ENCODE measurements around the gene RNF225. TPM values are rescaled to one million over a fixed set of nuclear protein-coding genes. Genes with fewer than 3 reads are reported as not detected.

RNF225 gene
- total and polyA plus RNA-seq, 10 of the 15 experiments (the other 5 are each of a cell fraction or from before 2014, with no cell fraction given): 0.27 to 0.28 TPM; not detected in 8

DNA sequence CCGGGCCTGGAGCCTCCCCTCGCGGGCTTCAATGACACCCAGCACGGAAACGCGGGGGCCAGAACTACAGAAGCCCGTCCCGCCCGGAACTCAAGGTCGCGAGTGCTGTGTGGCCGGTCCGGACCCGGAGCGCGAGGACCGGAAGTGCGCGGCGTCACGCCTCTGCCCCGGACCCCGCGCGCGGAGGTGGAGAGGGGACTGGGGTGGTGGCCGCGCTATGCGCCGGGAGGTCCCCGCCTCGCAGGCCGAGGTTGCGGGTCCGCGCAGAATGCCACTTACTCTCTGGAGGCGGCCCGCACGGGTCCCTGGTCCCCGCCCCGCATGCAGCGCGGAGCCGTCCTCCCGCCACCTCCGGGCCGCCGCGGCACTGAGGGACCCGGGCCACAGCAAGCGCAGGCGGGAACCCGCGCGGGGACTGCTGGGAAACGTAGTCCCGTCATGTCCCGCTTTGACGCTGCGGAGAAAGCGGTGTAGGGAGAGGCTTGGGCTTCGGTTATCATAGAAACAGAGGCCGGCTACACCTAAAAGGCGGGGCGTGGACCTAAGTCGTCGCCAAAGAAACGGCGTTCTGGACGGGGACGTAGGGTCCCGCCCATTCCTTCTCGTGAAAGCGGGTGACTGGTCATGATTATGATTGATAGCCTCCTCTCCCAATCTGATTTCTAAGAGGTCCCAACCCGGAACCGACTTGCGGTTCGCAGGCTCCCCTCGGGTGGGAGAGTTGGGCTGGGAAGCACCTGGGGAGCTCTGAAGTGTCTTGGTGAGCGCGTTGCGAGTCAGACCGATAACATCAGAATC, 14.6 kb upstream of the RNF225 start, which contains the start of gene ZNF837 (continued):
- no peak for TF ChIP-seq CHD4 (IDR thresholded peaks at IDR 0.05)
- no peak for TF ChIP-seq PAX8 (IDR thresholded peaks at IDR 0.05)
- TF ChIP-seq MYB (IDR thresholded peaks at IDR 0.05; ENCODE audit: borderline replicate concordance, low read depth, low read length): no peak
- TF ChIP-seq, protein P1, sequence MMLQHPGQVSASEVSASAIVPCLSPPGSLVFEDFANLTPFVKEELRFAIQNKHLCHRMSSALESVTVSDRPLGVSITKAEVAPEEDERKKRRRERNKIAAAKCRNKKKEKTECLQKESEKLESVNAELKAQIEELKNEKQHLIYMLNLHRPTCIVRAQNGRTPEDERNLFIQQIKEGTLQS (IDR thresholded peaks at IDR 0.05; ENCODE audit: borderline replicate concordance, extremely low read depth, low read depth, low read length): no peak
- TF ChIP-seq IKZF1 (conservative IDR thresholded peaks at IDR 0.05): peak; percentile 99
- 0 out of 2 replicates have a peak, but pooled peaks have one; percentile 65 for TF ChIP-seq SREBF1 (IDR thresholded peaks at IDR 0.05; ENCODE audit: low read length)
- peak; percentile 90 for TF ChIP-seq SMARCA5 (IDR thresholded peaks at IDR 0.05)
- TF ChIP-seq YY1 (IDR thresholded peaks at IDR 0.05; ENCODE audit: low read depth, low read length): peak; percentile 90
- TF ChIP-seq HDGF (IDR thresholded peaks at IDR 0.05): peak; percentile 76
- no peak for TF ChIP-seq BCL11A (IDR thresholded peaks at IDR 0.05; ENCODE audit: low read depth, low read length)
- TF ChIP-seq GABPA (IDR thresholded peaks at IDR 0.05; ENCODE audit: low read depth): peak; percentile 98
- TF ChIP-seq, protein P2, sequence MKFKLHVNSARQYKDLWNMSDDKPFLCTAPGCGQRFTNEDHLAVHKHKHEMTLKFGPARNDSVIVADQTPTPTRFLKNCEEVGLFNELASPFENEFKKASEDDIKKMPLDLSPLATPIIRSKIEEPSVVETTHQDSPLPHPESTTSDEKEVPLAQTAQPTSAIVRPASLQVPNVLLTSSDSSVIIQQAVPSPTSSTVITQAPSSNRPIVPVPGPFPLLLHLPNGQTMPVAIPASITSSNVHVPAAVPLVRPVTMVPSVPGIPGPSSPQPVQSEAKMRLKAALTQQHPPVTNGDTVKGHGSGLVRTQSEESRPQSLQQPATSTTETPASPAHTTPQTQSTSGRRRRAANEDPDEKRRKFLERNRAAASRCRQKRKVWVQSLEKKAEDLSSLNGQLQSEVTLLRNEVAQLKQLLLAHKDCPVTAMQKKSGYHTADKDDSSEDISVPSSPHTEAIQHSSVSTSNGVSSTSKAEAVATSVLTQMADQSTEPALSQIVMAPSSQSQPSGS (IDR thresholded peaks at IDR 0.05; ENCODE audit: low read length): no peak
- TF ChIP-seq KLF5 (IDR thresholded peaks at IDR 0.05; ENCODE audit: partially characterized antibody): peak; percentile 78
- 0 out of 2 replicates have a peak, but pooled peaks have one; percentile 20 for TF ChIP-seq ZNF217 (IDR thresholded peaks at IDR 0.05)
- peak; percentile 65 to 92 for TF ChIP-seq SRF (IDR thresholded peaks at IDR 0.05; ENCODE audit: low read depth in 2 of 2, low read length in 2 of 2)
- peak; percentile 99 for TF ChIP-seq ZNF207 (IDR thresholded peaks at IDR 0.05; ENCODE audit: borderline replicate concordance)
- peak; percentile 92 for TF ChIP-seq NFYB (IDR thresholded peaks at IDR 0.05; ENCODE audit: insufficient read depth, low read depth, low read length)
- TF ChIP-seq ZSCAN29 (IDR thresholded peaks at IDR 0.05): peak; percentile 76
- TF ChIP-seq, protein P3, sequence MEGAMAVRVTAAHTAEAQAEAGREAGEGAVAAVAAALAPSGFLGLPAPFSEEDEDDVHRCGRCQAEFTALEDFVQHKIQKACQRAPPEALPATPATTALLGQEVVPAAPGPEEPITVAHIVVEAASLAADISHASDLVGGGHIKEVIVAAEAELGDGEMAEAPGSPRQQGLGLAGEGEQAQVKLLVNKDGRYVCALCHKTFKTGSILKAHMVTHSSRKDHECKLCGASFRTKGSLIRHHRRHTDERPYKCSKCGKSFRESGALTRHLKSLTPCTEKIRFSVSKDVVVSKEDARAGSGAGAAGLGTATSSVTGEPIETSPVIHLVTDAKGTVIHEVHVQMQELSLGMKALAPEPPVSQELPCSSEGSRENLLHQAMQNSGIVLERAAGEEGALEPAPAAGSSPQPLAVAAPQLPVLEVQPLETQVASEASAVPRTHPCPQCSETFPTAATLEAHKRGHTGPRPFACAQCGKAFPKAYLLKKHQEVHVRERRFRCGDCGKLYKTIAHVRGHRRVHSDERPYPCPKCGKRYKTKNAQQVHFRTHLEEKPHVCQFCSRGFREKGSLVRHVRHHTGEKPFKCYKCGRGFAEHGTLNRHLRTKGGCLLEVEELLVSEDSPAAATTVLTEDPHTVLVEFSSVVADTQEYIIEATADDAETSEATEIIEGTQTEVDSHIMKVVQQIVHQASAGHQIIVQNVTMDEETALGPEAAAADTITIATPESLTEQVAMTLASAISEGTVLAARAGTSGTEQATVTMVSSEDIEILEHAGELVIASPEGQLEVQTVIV (IDR thresholded peaks at IDR 0.05; ENCODE audit: borderline replicate concordance, partially characterized antibody): peak; percentile 89
- peak; percentile 92 for TF ChIP-seq CREM (IDR thresholded peaks at IDR 0.05; ENCODE audit: low read depth)
- no peak for TF ChIP-seq NR2C2 (IDR thresholded peaks at IDR 0.05; ENCODE audit: borderline replicate concordance, control insufficient read depth, insufficient read length, low read depth)
- peak; percentile 74 for TF ChIP-seq RELA (IDR thresholded peaks at IDR 0.05; ENCODE audit: borderline replicate concordance, partially characterized antibody)
- TF ChIP-seq TCF3 (IDR thresholded peaks at IDR 0.05; ENCODE audit: borderline replicate concordance, insufficient read depth, low read depth, low read length): peak; percentile 74; the same call in 1 of the 2 replicates
- TF ChIP-seq CHD2 (IDR thresholded peaks at IDR 0.05; ENCODE audit: borderline replicate concordance, low read depth, low read length): peak; percentile 86
- TF ChIP-seq IKZF2 (IDR thresholded peaks at IDR 0.05): peak in 1 of 2 experiments; percentile 14; a peak in 3 of 4 replicates
- TF ChIP-seq PML (IDR thresholded peaks at IDR 0.05; ENCODE audit: low read length): peak; percentile 86
- TF ChIP-seq BHLHE40 (IDR thresholded peaks at IDR 0.05; ENCODE audit: borderline replicate concordance in 1 of 2, low read depth in 2 of 2, low read length in 1 of 2): peak in 1 of 2 experiments; percentile 87; a peak in 3 of 4 replicates
- peak; percentile 14; the same call in 1 of the 2 replicates for TF ChIP-seq SPI1 (IDR thresholded peaks at IDR 0.05; ENCODE audit: borderline replicate concordance, insufficient read depth, low read depth, low read length)
- TF ChIP-seq ZNF274 (IDR thresholded peaks at IDR 0.05; ENCODE audit: insufficient read depth, insufficient read length): no peak
